ENCODE measurements around the gene CYP3A7.
"Not testable (repeated sequence)": the region's sequence is repeated elsewhere in the genome, so short reads cannot be mapped to it uniquely, and the experiment has no call there.

The CYP3A7 gene

DNA sequence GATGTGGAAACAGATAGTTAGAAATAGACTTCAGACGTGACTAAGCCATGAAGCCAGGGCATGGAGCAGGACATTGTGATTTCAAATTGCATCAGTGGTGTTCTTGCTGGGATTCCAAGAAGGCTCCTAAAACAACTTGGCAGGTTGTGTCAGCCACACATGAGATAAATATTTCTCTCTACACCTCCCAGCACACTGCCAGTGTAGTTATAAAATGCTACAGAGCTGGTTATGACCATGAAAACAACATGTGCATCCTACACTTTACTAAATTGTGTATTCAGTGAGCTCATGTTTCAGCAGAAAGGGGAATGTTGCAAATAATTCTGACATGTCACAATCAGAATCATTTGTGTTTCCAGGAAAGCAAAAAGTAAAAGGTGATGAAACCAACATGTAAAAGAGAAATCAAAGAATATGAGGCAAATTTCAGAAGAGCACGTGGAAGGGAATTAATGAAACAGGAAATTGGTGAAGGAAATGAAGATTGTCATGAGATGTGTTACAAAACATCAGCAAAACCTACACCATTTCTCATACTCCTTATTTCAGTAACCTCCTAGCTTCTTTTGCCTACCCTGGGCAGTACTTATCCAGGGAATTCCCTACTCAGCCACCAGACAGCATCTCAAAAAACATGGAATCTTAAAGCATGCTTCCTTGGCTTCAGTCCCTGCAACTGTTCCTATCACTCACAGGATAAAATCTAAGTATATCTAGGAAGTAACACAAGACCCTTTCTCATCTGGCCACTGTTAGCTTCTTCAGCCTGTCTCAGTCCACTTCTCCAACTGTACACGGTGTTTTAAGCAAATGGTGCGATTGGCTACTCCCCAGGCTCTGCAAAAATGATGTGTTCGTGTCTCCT lies 5.8 kb upstream of the CYP3A7 start:
- no peak overlapping the region for H3K4me3 ChIP-seq (ENCODE audit: low read length)
- no peak for DNase-seq (ENCODE audit: low read depth)
- TF ChIP-seq, protein P1, sequence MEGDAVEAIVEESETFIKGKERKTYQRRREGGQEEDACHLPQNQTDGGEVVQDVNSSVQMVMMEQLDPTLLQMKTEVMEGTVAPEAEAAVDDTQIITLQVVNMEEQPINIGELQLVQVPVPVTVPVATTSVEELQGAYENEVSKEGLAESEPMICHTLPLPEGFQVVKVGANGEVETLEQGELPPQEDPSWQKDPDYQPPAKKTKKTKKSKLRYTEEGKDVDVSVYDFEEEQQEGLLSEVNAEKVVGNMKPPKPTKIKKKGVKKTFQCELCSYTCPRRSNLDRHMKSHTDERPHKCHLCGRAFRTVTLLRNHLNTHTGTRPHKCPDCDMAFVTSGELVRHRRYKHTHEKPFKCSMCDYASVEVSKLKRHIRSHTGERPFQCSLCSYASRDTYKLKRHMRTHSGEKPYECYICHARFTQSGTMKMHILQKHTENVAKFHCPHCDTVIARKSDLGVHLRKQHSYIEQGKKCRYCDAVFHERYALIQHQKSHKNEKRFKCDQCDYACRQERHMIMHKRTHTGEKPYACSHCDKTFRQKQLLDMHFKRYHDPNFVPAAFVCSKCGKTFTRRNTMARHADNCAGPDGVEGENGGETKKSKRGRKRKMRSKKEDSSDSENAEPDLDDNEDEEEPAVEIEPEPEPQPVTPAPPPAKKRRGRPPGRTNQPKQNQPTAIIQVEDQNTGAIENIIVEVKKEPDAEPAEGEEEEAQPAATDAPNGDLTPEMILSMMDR (conservative IDR thresholded peaks at IDR 0.05; ENCODE audit: low read depth, low read length): no peak

DNA sequence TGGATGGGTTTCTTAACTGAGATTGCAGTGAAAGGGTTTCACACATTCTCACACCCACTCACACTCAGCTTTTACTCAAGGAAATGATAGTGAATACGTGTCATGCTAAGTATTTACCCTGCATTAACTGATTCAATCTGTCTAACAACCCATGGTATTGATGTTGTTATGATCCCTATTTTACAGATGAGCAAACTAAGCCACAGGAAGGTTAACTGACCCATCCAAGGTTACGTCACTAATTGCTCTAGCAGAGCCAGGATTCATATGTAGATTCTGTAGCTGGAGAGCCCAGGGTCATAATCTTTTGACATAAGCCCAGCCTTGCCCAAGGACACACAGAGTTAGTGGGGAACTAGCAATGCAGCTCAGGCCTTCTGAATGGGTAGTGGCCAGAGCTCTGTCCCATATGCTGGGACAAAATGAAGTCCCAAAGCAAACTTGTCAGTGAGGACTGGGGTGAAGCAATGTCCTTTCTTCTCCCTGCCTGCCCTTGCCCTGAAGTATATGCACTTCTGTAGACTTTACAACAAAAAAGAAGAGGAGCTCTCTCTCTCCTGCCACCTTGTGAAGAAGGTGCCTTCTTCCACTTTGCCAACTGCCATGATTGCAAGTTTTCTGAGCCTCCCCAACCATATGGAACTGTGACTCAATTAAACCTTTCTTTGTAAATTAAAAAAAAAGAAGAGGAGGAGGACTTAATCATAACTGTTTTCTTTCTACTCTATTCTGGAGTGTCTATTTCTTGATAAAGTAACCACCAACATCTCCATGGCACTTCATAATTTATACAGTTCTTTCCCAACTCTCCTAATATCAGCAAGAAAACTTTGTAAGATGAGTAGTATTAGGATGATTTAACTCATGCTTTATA lies 4.9 kb upstream of the CYP3A7 start:
- TF ChIP-seq, protein P1 (conservative IDR thresholded peaks at IDR 0.05; ENCODE audit: low read depth, low read length): no peak
- no peak overlapping the region for H3K4me3 ChIP-seq (ENCODE audit: low read length)
- no peak for DNase-seq (ENCODE audit: low read depth)

DNA sequence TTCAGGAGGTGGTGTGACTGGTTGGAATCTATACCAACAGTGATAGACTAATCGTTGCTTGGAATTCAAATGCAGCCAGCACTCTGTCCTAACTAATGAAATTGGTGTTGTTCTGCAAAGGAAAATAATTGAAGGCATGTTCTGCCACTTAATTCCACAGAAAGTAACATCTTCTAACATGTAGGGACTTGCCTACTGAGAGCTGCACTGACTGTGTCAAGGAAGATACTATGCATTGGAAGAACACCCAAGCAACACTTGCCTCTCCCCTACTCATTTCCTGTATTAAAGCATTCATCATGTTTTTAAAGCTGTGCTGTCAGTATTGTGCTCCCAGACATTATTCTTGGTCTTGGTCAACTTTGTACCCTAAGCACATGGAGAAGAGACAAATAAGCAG lies 2.7 kb upstream of the CYP3A7 start:
- TF ChIP-seq, protein P1 (conservative IDR thresholded peaks at IDR 0.05; ENCODE audit: low read depth, low read length): no peak
- DNase-seq (ENCODE audit: low read depth): no peak
- no peak overlapping the region for H3K4me3 ChIP-seq (ENCODE audit: low read length)

DNA sequence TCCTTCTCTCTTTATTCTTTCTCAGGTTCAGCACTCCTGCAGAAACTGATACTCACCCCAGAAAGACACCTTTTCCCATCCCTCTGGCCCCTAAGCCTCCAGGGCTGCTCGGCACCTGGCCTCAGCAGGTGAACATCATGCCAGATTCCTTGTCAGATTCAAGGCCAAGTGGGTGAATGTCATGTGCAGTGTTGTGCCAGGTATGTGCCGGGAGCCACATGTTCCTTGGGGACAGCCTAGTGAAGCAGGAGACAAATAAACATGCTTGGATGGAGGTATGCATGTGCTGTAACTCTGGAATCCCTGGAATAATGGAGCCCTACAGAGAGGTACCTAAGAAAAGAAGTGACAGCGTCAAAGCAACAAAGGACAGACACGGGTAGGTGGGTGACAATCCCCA lies 1.7 kb upstream of the CYP3A7 start:
- not testable (repeated sequence) for H3K4me3 ChIP-seq (ENCODE audit: low read length)

DNA sequence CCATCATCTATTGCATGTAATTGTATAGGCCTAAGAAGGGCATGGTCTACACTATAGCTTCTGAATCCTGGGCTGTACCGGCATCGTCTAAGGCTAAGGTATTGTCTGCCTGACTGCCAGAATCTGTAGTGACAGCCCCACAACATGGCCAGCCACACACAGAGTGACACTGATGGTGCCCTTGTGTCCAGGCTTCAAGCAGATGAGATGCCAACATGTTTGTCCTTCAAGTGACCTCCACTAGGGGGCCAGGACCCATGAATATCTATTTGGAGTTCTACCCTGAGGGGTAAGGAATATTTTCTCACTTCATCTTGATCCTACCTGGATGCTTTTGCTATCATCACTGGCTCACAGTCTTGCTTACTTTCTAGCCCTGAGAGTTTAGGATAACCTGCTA lies 1.5 kb downstream of the CYP3A7 start:
- no peak overlapping the region for H3K4me3 ChIP-seq (ENCODE audit: low read length)
- TF ChIP-seq, protein P1 (conservative IDR thresholded peaks at IDR 0.05; ENCODE audit: low read depth, low read length): peak; percentile 43
- no peak for DNase-seq (ENCODE audit: low read depth)

More for the DNA sequence above, 1.7 kb upstream of the CYP3A7 start:
- DNase-seq (ENCODE audit: low read depth): not testable (repeated sequence)

DNA sequence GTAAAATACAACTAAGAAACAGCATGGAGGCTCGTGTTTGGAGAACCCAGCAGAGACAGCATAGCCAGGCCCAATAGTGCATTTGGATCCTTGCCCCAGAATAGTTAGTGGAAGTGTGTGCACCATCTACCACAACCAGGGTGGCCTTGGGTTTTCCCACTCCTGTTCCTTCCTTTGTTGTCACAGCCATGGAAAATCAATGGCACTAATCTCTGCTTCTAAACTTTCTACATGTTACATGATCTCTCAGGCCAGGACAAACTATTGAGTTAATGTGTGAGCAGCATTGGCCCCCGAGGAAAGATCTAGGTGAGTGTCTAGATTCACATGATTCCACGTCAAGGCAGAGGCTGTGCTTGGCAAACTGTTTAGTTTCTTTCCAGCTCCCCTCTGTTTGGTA lies 2.0 kb downstream of the CYP3A7 start:
- DNase-seq (ENCODE audit: low read depth): no peak
- TF ChIP-seq, protein P1 (conservative IDR thresholded peaks at IDR 0.05; ENCODE audit: low read depth, low read length): no peak

DNA sequence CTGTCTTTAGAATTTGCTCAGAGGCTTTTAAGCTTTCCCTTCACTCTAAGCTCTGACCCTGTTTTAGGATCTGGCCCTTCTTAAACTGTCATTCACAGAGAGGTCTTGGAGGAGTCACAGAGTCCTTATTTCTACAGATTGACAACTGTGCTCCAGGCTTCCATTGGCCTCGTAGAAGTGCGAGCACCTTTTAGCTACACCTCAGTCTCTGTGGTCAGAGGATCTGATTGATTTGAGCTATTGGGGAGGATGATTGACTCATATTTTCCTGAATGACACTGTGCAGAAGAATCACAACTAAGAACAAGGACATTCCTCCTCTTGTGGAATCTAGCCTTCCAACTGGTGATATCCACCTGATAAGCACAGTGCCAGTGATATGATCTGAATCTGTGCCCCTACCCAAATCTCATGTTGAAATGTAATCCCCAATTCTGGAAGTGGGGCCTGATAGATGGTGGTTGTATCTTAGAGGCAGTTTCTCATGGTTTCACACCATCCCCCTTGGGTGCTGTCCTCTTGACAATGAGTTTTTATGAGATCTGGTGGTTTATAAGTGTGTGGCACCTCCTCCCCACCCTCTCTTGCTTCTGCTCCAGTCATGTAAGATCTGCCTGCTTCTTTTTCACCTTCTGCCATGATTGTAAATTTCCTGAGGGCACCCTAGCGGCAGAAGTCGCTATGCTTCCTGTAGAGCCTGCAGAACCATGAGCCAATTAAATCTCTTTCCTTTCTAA lies 3.2 kb downstream of the CYP3A7 start:
- H3K4me3 ChIP-seq (ENCODE audit: low read length): no peak overlapping the region
- DNase-seq (ENCODE audit: low read depth): no peak
- TF ChIP-seq, protein P1 (conservative IDR thresholded peaks at IDR 0.05; ENCODE audit: low read depth, low read length): no peak

More for the DNA sequence above, 2.0 kb downstream of the CYP3A7 start:
- no peak overlapping the region for H3K4me3 ChIP-seq (ENCODE audit: low read length)
